Neuron (in vitro differentiated cells): ENCODE measurements around the gene CELA2A.
"Not testable (repeated sequence)": the region's sequence is repeated elsewhere in the genome, so short reads cannot be mapped to it uniquely, and the experiment has no call there.

Experiments used
- H2AFZ ChIP-seq: one replicate; pipeline ENCODE4 v1.6.1; 2013; ENCODE audit warnings: low read depth, mild to moderate bottlenecking, inconsistent platforms, low read length, moderate library complexity
- H3K27me3 ChIP-seq: one replicate; pipeline ENCODE4 v1.6.1; 2013; ENCODE audit warnings: low read length; ENCODE audit not compliant: insufficient read depth
- H3K36me3 ChIP-seq: one replicate; pipeline ENCODE4 v1.6.1; 2013; ENCODE audit warnings: low read length; ENCODE audit not compliant: insufficient read depth
- H3K4me1 ChIP-seq: one replicate; pipeline ENCODE4 v1.6.1; 2013; ENCODE audit warnings: low read length; ENCODE audit not compliant: insufficient read depth
- H3K4me3 ChIP-seq: 2 replicates; pipeline ENCODE4 v1.5.1; 2013; ENCODE audit warnings: mild to moderate bottlenecking, low read length, moderate library complexity
- H3K9me3 ChIP-seq: one replicate; pipeline ENCODE4 v1.6.1; 2013; ENCODE audit warnings: low read length

Gene CELA2A

DNA sequence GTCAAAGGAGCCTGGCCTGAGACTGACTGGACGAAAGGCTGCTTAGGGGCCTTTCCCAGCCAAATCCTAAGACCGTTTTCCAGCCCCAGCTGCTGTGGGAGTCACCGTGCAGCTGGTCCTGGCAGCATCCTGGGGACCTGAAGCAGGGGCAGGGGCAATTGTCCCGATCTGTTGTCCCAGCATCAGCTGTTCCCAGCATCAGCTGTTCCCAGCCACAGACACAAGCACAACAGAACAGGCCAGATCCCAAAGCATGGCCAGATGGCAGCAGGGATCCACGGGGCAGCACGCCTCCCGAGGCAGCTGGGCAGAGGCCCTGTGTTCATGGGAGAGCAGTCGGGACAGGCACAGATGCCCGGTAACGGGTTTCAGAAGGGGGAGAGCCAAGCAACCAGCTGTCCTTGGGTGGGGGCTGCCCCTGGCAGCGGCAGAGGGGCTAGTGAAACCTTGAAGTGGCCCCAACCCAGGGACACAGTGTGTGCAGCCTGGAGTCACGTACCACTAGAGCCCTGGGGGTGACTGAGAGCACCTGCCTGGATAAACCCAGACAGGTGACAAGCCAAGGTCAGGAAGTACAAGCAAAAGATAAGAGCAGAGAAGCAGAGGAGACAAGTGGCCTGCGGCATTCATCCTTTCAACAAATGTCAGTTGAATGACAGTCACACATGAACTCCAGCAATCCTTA lies 32.7 kb downstream of the CELA2A start:
- Histone ChIP-seq H3K4me1 (no peaks in the 10 kb centered on the region), H3K27me3 (no peaks in the 10 kb centered on the region), H3K4me3 (no peak overlapping the region), H3K36me3 (peaks cover 19% of the 10 kb centered on the region), H3K9me3 (peaks cover 3% of the 10 kb centered on the region), H2AFZ (no peak overlapping the region)

GRCh38 chr1:15491010-15491409 lies 34.5 kb downstream of the CELA2A start:
- peaks cover 26% of the 10 kb centered on the region for H3K36me3 ChIP-seq
- not testable (repeated sequence) for H3K4me3 ChIP-seq, H3K9me3 ChIP-seq, H3K27me3 ChIP-seq, H3K4me1 ChIP-seq, H2AFZ ChIP-seq

DNA sequence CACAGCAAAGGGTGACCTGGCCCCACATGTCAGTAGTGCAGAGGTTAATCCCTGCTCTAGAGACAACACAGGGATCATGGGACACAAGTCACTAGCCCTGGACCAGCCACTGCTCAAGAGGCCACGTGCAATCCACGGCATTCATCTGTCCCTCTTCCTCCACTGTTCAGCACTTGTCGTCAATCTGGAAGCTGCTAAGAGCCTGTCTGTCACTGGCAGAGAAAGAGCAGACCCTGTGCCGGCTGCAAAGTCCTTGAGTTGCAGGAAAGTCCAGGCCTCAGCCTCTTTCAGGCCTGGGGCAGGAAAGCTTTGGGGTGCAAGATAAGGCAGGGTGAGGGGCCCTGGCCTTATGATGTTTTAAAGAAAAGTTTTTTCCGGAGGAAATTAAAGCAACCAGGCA lies 36.1 kb downstream of the CELA2A start:
- Histone ChIP-seq H3K27me3 (no peaks in the 10 kb centered on the region), H3K4me1 (no peaks in the 10 kb centered on the region), H3K9me3 (no peaks in the 10 kb centered on the region), H3K4me3 (no peak overlapping the region), H3K36me3 (peaks cover 21% of the 10 kb centered on the region), H2AFZ (no peak overlapping the region)

DNA sequence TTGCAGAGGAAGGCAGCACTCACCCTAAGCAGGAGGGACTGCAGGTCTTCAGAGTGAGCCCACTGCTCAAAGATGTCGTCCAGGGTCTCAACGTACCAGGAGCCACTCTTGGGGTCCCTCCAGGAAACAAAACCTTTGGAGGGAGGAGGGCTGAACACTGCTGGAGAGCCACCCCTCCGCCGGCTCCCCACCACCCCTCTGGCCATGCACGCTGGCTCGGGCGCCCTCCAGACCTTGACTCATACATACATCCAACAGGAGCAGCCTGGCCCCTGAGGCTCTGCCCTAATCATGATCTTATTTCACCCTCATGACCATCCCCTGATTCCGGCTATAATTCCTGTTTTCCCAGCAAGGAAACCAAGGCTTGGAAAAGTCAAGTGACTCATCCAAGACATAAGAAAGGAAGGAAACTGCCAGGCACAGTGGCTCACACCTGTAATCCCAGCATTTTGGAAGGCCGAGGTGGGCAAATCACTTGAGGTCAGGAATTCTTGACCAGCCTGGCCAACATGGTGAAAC lies 37.4 kb downstream of the CELA2A start:
- Histone ChIP-seq H3K36me3 (peaks cover 21% of the 10 kb centered on the region), H2AFZ (no peak overlapping the region), H3K9me3 (no peaks in the 10 kb centered on the region), H3K27me3 (no peaks in the 10 kb centered on the region), H3K4me1 (no peaks in the 10 kb centered on the region), H3K4me3 (no peak overlapping the region)

DNA sequence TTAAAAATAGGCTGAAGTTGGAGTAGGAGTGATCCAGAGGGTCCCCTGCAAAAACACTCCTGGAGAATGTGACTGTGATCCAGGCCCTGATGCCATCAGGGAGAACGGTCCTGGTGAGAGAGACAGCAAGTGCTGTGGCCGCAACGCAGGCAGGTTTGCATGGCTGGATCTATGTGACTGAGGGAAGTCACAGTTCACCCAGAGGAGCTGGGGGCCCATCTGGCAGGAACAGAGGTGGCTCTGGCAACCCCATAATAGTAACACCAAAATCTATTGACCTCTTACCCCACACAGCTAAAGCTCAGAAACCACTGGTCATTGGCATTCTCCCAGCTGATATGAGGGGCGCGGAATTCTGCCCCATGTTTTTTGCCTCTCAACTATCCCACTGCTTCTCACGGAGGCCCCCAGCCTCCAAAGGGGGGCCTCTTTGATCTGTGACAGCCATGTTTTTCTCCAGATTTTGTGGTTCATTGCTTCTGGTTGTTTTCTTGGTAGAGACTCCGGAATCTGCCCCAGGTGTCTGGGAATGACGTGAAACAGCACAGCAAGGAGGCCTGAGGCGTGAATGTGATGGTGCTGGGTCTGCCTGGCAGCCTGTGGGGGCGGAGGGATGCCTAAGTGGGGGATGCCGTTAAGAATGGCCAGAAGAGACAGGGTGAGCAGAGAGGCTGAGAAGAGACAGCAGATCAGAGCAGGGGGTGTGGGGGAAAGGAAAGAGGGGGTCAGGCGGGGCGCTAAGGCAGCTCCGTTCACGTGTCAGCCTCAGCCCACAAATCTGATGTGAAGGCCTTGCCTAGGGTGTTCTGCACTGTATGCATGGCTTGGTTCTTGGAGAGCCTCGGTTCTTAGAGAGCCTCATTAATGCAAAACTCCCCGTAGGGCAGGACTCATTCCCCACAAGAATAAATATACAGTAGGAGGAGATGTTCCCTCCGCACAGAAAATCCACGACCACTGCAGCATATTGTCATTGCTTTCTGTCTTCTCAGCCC lies 43.9 kb downstream of the CELA2A start:
- no peak overlapping the region for H2AFZ ChIP-seq
- H3K36me3 ChIP-seq: peaks cover 12% of the 10 kb centered on the region
- no peaks in the 10 kb centered on the region for H3K9me3 ChIP-seq
- no peaks in the 10 kb centered on the region for H3K4me1 ChIP-seq
- no peak overlapping the region for H3K4me3 ChIP-seq
- no peaks in the 10 kb centered on the region for H3K27me3 ChIP-seq

GRCh38 chr1:15501208-15502032 lies 44.9 kb downstream of the CELA2A start:
- Histone ChIP-seq H3K27me3 (no peaks in the 10 kb centered on the region), H3K36me3 (peaks cover 13% of the 10 kb centered on the region), H3K9me3 (no peaks in the 10 kb centered on the region), H2AFZ (no peak overlapping the region), H3K4me3 (no peak overlapping the region), H3K4me1 (no peaks in the 10 kb centered on the region)

- Histone ChIP-seq H3K36me3 (peaks cover 14% of the 10 kb centered on the region), H2AFZ (no peak overlapping the region), H3K27me3 (no peaks in the 10 kb centered on the region), H3K4me1 (no peaks in the 10 kb centered on the region), H3K9me3 (no peaks in the 10 kb centered on the region), H3K4me3 (no peak overlapping the region)
These were observed 47.9 kb downstream of the CELA2A start for GRCh38 chr1:15504436-15504835.

GRCh38 chr1:15506831-15507230 lies 50.3 kb downstream of the CELA2A start:
- H3K27me3 ChIP-seq: no peaks in the 10 kb centered on the region
- H2AFZ ChIP-seq: no peak overlapping the region
- H3K4me1 ChIP-seq: no peaks in the 10 kb centered on the region
- no peak overlapping the region for H3K4me3 ChIP-seq
- H3K36me3 ChIP-seq: peaks cover 14% of the 10 kb centered on the region
- H3K9me3 ChIP-seq: no peaks in the 10 kb centered on the region

DNA sequence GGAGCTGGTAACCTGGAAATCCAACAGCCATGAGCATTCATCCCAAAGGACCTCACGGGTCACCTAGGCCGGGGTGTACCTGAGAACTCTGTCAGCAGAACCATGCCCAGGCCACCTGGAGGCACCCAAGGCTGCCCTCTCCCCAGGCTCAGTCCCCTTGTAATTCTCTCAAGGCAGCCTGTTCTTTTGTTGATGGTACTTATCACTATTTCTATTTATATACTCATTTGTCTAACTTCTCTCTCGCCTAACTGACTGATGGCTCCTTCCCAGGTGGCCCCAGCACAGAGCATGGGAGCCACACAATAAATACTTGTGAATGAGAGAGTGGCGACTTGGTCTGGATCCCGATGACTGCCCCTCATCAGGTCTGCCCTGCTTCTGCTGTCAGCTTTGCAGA lies 50.7 kb downstream of the CELA2A start:
- H3K9me3 ChIP-seq: no peaks in the 10 kb centered on the region

GRCh38 chr1:15508700-15509487 lies 52.4 kb downstream of the CELA2A start:
- no peaks in the 10 kb centered on the region for H3K9me3 ChIP-seq
- H3K36me3 ChIP-seq: peaks cover 14% of the 10 kb centered on the region
- peaks cover under 1% of the 10 kb centered on the region for H3K4me1 ChIP-seq
- H3K4me3 ChIP-seq: no peak overlapping the region
- no peaks in the 10 kb centered on the region for H3K27me3 ChIP-seq
- no peak overlapping the region for H2AFZ ChIP-seq

More for the DNA sequence above, 50.7 kb downstream of the CELA2A start:
- no peak overlapping the region for H3K4me3 ChIP-seq
- H3K4me1 ChIP-seq: no peaks in the 10 kb centered on the region
- peaks cover 17% of the 10 kb centered on the region for H3K36me3 ChIP-seq
- H2AFZ ChIP-seq: no peak overlapping the region
- H3K27me3 ChIP-seq: no peaks in the 10 kb centered on the region

DNA sequence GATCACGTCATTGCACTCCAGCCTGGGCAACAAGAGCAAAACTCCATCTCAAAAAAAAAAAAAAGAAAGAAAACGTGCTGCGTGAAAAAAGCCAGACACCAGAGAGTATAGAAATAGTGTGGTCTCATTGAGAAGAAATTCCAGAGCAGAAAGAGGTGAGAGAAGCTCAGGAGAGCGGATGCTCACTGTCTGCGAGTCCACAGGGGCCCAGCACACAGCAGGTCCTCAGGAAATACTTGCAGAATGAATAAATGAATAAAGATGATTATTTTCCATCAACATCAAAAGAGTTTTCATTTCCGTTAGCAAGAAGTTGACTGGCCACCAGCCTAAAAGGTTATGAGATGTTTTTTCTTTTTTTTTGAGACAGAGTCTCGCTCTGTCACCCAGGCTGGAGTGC lies 53.1 kb downstream of the CELA2A start:
- Histone ChIP-seq H3K36me3 (peaks cover 9% of the 10 kb centered on the region), H3K4me1 (peaks cover 6% of the 10 kb centered on the region), H3K4me3 (no peak overlapping the region), H3K9me3 (no peaks in the 10 kb centered on the region), H2AFZ (no peak overlapping the region), H3K27me3 (no peaks in the 10 kb centered on the region)
